IgD-negative memory B cell (primary cell): Measurements from ENCODE around the gene TUBG1. TPM values are rescaled to one million over a fixed set of nuclear protein-coding genes. Genes with fewer than 3 reads are reported as not detected.

Source experiments
- H3K27ac Mint-ChIP-seq, 3 donors: one replicate each; pipeline ENCODE4 v1.8.0; 2020 to 2022; ENCODE audit warnings: mild to moderate bottlenecking in 3 of 3, mixed read lengths in 3 of 3, moderate library complexity in 1 of 3
- H3K27me3 Mint-ChIP-seq: one replicate; pipeline ENCODE4 v1.8.0; 2021; ENCODE audit warnings: mixed read lengths
- H3K36me3 Mint-ChIP-seq: one replicate; pipeline ENCODE4 v1.8.0; 2020; ENCODE audit warnings: mild to moderate bottlenecking, mixed read lengths
- H3K4me1 Mint-ChIP-seq, 3 donors: one replicate each; pipeline ENCODE4 v1.8.0; 2020 to 2022; ENCODE audit warnings: mixed read lengths in 3 of 3, mild to moderate bottlenecking in 1 of 3
- H3K4me3 Mint-ChIP-seq, 4 donors: one replicate each; pipeline ENCODE4 v1.8.0; 2020 to 2022; ENCODE audit warnings: mild to moderate bottlenecking in 4 of 4, mixed read lengths in 4 of 4, moderate library complexity in 3 of 4
- H3K9me3 Mint-ChIP-seq, 3 donors: one replicate each; pipeline ENCODE4 v1.8.0; 2020 to 2021; ENCODE audit warnings: mixed read lengths in 3 of 3, mild to moderate bottlenecking in 1 of 3
- polyA plus RNA-seq: library from polyadenylated mRNA; unstranded; fragments of 300-500 nt; fragmentation: Illumina TruSeq; gene quantifications from one replicate; pipeline ENCODE4 v1.2.3, GENCODE V29; 2021

TUBG1 gene
- polyA plus RNA-seq: 11.8 TPM

DNA sequence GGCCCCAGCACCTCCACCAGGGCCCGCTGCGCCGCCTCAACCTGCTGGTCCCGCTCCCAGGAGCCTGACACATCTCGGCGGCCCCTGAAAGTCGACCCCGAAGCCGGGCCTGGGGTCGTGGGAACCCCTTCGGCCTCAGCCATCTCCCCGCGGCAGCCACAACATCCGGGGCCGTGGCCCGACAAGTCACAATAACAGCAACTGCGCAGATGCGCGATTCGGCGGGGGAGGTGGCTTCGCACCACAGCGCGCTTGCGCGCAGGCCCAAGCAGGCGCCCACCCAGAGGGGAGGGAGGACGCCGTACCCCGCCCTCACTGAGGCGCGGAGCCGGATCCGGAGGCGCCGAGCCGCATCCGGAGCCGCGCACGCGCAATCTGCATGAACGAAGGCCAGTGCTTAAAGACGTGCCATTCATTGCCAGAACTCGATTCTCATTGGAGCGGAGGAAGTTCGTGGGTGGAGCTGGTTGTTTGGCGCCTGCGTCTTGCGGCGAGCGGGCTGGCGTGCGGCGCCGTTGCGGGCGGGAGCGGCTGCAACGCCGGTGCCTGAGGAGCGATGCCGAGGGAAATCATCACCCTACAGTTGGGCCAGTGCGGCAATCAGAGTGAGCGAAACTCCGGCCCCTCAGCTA, at the start of gene TUBG1, which contains the start of gene RETREG3:
TSS of gene TUBG1 (plus strand) at position 502 of the 632 bp plus-strand sequence. CDS start at position 557, 55 bp downstream.
TSS of gene RETREG3 (minus strand) at position 193 of the 632 bp plus-strand sequence. CDS start at position 143, 50 bp downstream.
- peak within 1 kb of the TSS; percentile 88 to 98 (median 96) for H3K27ac Mint-ChIP-seq

DNA sequence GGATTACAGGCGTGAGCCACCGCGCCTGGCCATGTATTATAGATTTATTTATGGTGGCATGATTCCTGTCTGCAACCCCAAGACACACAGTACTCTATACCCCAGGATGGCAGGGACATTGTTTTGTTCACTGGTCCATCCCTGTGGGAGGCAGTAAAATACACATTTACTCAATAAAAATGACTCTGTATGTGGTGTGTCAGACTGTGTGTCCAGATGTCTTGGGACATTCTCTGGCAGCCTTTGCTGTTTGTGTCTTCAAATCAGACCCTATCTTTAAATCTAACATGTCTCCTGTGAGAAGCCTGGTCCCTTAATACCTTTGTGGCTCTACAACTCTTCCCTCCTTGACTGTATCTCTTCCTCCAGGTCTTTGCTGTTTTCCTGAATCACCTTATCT, 49.2 kb upstream of the TUBG1 start:
- no peaks in the 10 kb centered on the region for H3K27me3 Mint-ChIP-seq
- no peaks in the 10 kb centered on the region for H3K36me3 Mint-ChIP-seq
- peak overlapping the region in 3 of 4 donors; percentile 39 to 87 (median 87) for H3K4me3 Mint-ChIP-seq
- no peaks in the 10 kb centered on the region for H3K9me3 Mint-ChIP-seq
- peaks cover 19 to 22% (median 20%) of the 10 kb centered on the region in 3 donors for H3K4me1 Mint-ChIP-seq
- peak overlapping the region in 2 of 3 donors; percentile 89 to 94 for H3K27ac Mint-ChIP-seq

More for the DNA sequence above, at the start of gene TUBG1, which contains the start of gene RETREG3:
- Mint-ChIP-seq H3K27me3 (no peaks in the 10 kb centered on the region), H3K4me3 (peak within 1 kb of the TSS; percentile 96 to 100 (median 100)), H3K4me1 (peaks cover 22 to 33% (median 25%) of the 10 kb centered on the region in 3 donors), H3K36me3 (no peaks in the 10 kb centered on the region), H3K9me3 (no peaks in the 10 kb centered on the region)

DNA sequence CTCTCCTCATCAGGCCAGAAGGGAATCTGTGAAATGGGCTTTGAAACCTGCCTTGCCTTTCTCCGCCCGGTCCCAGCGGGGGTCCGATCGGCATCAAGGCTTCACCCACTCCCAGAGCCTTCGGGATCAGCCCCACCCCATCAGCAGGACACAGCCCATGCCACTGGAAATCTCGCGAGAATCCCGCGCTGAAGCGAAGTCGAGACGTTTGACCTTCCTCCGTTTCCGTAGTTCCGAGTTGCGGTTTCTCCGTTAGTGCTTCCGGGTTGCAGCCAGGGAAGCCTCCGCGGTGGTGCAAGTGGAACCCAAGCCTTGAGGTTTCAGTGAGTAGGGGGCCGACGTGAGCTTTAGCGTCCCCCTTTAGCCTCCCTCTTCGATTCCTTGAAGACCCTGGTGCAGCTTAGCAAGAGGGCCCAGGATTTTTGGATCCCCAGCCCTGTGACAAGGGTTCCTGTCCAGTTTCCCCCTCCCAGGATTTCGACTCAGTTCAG, 47.5 kb upstream of the TUBG1 start, which contains the start of gene COASY:
TSS of gene COASY (plus strand) at position 252 of the 491 bp plus-strand sequence. CDS start 475 bp downstream, outside the sequence.
- H3K27me3 Mint-ChIP-seq: no peaks in the 10 kb centered on the region
- H3K9me3 Mint-ChIP-seq: no peaks in the 10 kb centered on the region
- H3K36me3 Mint-ChIP-seq: no peaks in the 10 kb centered on the region
- peak within 1 kb of the TSS; percentile 91 to 98 (median 96) for H3K4me3 Mint-ChIP-seq
- H3K27ac Mint-ChIP-seq: peak within 1 kb of the TSS; percentile 88 to 94 (median 94)
- H3K4me1 Mint-ChIP-seq: peaks cover 18 to 26% (median 19%) of the 10 kb centered on the region in 3 donors

DNA sequence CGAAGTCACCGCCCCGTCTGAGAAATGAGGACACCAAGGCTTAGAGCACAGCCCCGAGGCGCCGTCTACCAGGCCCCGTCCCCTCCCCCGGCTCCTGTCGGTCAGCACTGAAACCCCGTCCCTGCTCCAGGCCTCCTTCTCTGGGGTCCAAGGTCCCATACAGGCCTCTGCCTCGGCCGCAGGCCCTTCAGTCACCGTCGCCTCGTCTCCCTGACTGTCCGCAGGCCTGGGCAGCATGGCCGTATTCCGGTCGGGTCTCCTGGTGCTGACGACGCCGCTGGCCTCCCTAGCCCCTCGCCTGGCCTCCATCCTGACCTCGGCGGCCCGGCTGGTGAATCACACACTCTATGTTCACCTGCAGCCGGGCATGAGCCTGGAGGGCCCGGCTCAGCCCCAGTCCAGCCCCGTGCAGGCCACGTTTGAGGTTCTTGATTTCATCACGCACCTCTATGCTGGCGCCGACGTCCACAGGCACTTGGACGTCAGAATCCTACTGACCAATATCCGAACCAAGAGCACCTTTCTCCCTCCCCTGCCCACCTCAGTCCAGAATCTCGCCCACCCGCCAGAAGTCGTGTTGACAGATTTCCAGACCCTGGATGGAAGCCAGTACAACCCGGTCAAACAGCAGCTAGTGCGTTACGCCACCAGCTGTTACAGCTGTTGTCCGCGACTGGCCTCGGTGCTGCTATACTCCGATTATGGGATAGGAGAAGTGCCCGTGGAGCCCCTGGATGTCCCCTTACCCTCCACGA, 46.9 kb upstream of the TUBG1 start:
- peaks cover 17 to 26% (median 19%) of the 10 kb centered on the region in 3 donors for H3K4me1 Mint-ChIP-seq
- H3K36me3 Mint-ChIP-seq: peaks cover 1% of the 10 kb centered on the region
- no peaks in the 10 kb centered on the region for H3K9me3 Mint-ChIP-seq
- H3K27ac Mint-ChIP-seq: peak overlapping the region; percentile 88 to 94 (median 94)
- H3K27me3 Mint-ChIP-seq: no peaks in the 10 kb centered on the region
- H3K4me3 Mint-ChIP-seq: peak overlapping the region; percentile 91 to 98 (median 96)

DNA sequence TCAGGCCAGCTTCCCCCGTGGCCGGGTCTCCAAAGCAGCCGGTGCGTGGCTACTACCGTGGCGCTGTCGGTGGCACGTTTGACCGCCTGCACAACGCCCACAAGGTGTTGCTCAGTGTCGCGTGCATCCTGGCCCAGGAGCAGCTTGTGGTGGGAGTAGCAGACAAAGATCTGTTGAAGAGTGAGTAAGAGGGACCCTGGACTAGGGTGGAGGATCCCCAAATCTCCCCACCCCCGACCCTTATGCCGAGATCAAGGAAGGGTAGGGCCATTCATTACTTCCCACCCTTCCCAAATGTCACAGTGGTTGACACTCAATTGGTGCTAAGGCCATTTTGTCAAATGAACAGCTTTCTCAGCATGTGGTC, 46.4 kb upstream of the TUBG1 start:
- Mint-ChIP-seq H3K36me3 (peaks cover 1% of the 10 kb centered on the region), H3K9me3 (no peaks in the 10 kb centered on the region), H3K4me1 (peaks cover 21 to 30% (median 23%) of the 10 kb centered on the region in 3 donors), H3K27me3 (no peaks in the 10 kb centered on the region), H3K27ac (peak overlapping the region in 2 of 3 donors; percentile 94), H3K4me3 (peak overlapping the region; percentile 91 to 98 (median 96))

DNA sequence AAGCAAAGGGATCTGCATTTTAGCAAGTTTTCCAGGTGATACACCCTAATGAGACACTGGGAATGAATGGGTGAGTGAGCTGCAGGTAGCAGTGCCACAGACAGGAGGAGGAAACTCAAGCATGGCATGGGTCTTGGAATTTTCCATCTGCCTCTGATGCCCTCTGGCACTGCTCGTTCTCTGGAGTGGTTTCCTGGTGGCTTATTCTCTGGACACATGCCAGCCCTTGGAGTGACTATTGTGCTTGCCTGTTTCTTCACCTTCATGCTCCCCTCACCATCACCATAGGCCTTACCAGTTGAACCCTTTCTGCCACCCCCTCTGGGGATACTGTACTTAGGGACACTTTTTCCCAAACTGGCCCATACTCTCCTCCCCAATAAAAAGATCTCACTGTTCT, 45.9 kb upstream of the TUBG1 start:
- Mint-ChIP-seq H3K27me3 (no peaks in the 10 kb centered on the region), H3K9me3 (no peaks in the 10 kb centered on the region), H3K4me3 (peak overlapping the region; percentile 91 to 98 (median 96)), H3K27ac (peak overlapping the region in 1 of 3 donors; percentile 94), H3K36me3 (peaks cover 1% of the 10 kb centered on the region), H3K4me1 (peaks cover 21 to 30% (median 23%) of the 10 kb centered on the region in 3 donors)

DNA sequence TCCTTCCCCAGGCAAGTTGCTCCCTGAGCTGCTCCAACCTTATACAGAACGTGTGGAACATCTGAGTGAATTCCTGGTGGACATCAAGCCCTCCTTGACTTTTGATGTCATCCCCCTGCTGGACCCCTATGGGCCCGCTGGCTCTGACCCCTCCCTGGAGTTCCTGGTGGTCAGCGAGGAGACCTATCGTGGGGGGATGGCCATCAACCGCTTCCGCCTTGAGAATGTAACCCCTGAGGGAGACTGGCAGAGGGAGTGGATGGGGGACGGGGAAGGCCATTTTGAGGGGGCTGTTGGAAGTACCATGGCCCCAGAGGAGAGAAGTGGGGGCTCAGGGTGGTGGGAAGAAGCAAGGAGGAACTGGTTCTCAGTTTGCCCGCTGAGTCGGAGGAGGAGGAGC, 45.5 kb upstream of the TUBG1 start:
- no peaks in the 10 kb centered on the region for H3K9me3 Mint-ChIP-seq
- H3K27me3 Mint-ChIP-seq: no peaks in the 10 kb centered on the region
- peaks cover 21 to 30% (median 23%) of the 10 kb centered on the region in 3 donors for H3K4me1 Mint-ChIP-seq
- peak overlapping the region in 1 of 3 donors; percentile 94 for H3K27ac Mint-ChIP-seq
- H3K36me3 Mint-ChIP-seq: peaks cover 1% of the 10 kb centered on the region
- H3K4me3 Mint-ChIP-seq: peak overlapping the region in 2 of 4 donors; percentile 95 to 96

DNA sequence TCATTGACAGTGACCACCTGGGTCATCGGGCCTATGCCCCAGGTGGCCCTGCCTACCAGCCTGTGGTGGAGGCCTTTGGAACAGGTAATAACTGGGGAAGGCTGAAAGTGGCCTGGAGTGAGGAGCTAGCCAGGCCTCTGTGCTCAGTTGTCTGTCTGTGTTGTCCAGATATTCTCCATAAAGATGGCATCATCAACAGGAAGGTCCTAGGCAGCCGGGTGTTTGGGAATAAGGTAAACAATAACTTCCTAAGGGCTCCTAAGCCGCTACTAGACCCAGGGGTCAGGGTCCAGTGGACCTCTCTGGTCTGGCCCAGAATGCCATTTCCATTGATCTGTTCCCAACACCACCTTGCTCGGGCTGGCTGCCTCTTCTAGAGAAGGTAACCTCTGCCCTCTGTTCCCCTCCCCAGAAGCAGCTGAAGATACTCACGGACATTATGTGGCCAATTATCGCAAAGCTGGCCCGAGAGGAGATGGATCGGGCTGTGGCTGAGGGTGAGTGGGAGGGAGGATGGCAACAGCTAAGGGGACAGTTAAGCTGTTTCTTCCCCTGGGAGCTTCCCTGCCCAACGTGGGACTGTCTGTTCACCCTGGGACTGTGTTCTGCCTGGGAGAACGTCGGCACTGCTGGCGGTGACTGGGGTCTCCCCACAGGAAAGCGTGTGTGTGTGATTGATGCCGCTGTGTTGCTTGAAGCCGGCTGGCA, 44.5 kb upstream of the TUBG1 start:
- H3K4me1 Mint-ChIP-seq: peaks cover 21 to 26% (median 23%) of the 10 kb centered on the region in 3 donors
- peak overlapping the region in 3 of 4 donors; percentile 30 to 95 (median 90) for H3K4me3 Mint-ChIP-seq
- H3K27me3 Mint-ChIP-seq: no peaks in the 10 kb centered on the region
- H3K36me3 Mint-ChIP-seq: peaks cover 1% of the 10 kb centered on the region
- no peaks in the 10 kb centered on the region for H3K9me3 Mint-ChIP-seq
- peak overlapping the region in 1 of 3 donors; percentile 94 for H3K27ac Mint-ChIP-seq

DNA sequence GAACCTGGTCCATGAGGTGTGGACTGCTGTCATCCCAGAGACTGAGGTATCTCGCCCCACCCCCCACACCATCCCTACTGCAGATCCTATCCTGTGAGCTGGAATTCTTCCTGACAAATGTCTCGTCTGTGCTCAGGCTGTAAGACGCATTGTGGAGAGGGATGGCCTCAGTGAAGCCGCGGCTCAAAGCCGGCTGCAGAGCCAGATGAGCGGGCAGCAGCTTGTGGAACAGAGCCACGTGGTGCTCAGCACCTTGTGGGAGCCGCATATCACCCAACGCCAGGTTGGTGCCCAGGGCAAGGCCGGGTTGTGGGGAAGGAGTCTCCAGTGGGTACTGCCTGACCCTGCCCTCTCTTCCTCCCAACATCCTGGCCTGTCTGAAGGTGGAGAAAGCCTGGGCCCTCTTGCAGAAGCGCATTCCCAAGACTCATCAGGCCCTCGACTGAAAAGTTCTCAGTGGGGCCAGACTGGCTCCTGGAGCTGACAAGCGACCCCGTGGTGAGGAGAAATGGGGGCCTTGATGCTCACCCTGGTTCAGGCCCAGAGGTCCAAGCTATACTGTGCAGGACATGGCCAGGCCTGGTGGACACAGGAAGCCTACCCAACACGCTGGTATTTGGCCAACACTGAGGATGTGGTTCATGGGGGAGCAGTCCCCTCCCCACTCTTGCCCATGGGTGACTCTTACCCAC, 43.8 kb upstream of the TUBG1 start:
- Mint-ChIP-seq H3K9me3 (no peaks in the 10 kb centered on the region), H3K36me3 (peaks cover 1% of the 10 kb centered on the region), H3K4me1 (peaks cover 21 to 26% (median 22%) of the 10 kb centered on the region in 3 donors), H3K4me3 (peak overlapping the region in 3 of 4 donors; percentile 90 to 96 (median 95)), H3K27me3 (no peaks in the 10 kb centered on the region), H3K27ac (peak overlapping the region in 2 of 3 donors; percentile 94 to 98)

DNA sequence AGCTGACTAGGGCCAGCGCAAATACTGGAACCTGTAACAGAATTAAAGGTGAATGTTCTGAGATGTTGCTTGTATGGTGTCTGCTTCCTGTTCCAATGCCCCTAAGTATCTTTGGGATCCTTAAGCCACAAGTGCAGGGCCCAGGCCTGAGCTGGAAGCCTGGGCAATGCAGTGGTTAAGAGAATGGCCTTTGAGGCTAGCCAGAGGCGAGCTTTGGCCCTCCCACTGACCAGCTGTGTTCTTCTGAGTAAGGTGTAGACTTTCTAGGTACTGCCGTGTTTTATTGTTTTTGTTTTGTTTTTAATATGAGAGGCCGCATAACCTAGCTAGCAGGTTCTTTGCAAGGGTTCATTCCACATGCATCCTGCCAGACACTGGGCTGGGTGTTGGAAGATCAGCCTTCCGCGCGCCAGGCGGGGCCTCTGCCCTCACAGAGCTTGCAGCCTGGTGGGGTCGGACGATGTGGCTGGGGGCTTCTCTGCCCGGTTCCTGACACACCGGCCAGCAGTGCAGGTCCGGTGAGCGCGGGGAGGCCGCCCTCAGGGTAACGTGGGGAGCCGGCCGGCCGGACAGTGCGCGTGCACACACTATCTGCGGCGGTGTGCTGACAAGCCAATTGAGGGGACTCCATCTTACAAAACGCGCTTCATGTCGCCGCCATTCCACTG, 43.1 kb upstream of the TUBG1 start:
- Mint-ChIP-seq H3K27me3 (no peaks in the 10 kb centered on the region), H3K9me3 (no peaks in the 10 kb centered on the region), H3K4me3 (peak overlapping the region; percentile 90 to 99 (median 96)), H3K27ac (peak overlapping the region; percentile 64 to 98 (median 92)), H3K4me1 (peaks cover 19 to 26% (median 21%) of the 10 kb centered on the region in 3 donors), H3K36me3 (peaks cover 1% of the 10 kb centered on the region)

DNA sequence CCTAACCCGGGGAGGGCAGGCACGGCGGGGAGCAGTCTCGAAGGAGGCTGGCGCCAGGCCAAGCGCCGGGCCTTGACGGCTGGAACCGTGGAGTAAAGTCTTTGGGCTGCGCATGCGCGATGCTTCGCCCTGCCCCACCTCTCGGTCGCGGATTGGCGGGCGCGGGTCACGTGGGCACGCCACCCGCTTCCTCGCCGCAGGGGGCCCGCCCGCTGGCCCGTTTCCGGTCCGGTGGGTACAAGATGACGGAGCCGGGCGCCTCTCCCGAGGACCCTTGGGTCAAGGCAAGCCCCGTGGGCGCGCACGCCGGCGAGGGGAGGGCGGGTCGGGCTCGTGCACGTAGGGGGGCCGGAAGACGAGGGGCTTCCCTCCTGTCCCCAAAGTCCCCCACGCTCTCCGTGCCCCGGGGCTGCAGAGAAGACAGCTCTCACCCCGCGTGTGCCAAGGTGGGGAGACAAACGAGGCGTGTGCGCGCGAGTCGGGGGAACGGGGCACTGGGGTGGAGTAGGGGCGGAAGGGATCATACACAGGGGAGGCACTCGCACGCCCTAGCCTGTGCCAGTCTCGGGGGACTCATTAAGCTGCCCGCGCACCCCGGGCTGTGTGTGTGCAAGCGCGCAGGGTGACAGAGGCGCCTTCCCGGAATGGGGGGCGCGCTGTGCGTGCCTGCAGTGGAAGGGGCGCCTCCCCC, 42.5 kb upstream of the TUBG1 start, which contains the start of gene MLX:
TSS of gene MLX (plus strand) at position 218 of the 691 bp plus-strand sequence. CDS start at position 243, 25 bp downstream.
- Mint-ChIP-seq H3K27me3 (no peaks in the 10 kb centered on the region), H3K4me1 (peaks cover 17 to 21% (median 18%) of the 10 kb centered on the region in 3 donors), H3K36me3 (peaks cover 1% of the 10 kb centered on the region), H3K27ac (peak within 1 kb of the TSS; percentile 64 to 98 (median 92)), H3K9me3 (no peaks in the 10 kb centered on the region), H3K4me3 (peak within 1 kb of the TSS; percentile 90 to 99 (median 96))

DNA sequence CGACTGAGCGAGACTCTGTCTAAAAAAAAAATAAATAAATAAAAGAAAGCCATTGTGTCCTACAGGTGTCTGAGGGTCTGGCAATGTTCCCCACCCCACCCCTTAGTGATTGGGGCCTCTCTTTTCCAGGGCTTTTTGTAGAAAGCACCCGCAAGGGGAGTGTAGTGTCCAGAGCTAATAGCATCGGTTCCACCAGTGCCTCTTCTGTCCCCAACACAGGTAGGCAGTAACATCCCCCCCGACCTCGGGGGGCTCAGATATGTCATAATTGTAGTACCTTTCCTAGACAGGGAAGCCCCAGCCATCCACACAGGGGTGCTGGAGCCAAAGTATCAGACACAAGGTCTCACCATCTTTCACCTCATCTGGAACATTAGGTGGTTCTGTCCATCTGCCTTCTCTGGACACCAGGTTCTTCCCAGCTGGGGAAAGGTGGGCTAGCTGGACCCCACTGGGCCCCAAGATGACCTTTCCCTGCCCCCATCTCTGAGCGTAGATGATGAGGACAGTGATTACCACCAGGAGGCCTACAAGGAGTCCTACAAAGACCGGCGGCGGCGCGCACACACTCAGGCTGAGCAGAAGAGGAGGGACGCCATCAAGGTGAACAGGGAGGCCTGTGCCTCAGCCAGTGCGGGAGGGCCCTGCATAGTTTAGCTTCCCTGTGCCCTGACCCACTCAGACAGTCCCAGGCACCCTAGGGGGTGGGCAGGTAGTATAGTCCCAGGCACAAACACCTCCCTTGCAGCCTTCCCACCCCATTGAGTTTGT, 41.0 kb upstream of the TUBG1 start:
- no peaks in the 10 kb centered on the region for H3K27me3 Mint-ChIP-seq
- H3K4me1 Mint-ChIP-seq: peaks cover 11 to 14% (median 12%) of the 10 kb centered on the region in 3 donors
- peak overlapping the region; percentile 46 to 99 (median 77) for H3K4me3 Mint-ChIP-seq
- H3K36me3 Mint-ChIP-seq: peaks cover 1% of the 10 kb centered on the region
- H3K9me3 Mint-ChIP-seq: no peaks in the 10 kb centered on the region
- peak overlapping the region in 1 of 3 donors; percentile 25 for H3K27ac Mint-ChIP-seq
